ENCODE measurements around the gene SPINK8. TPM values are rescaled to one million over a fixed set of nuclear protein-coding genes. Genes with fewer than 3 reads are reported as not detected.
A peak's percentile ranks its signal among the peaks of the same experiment; 100 is the strongest.
"Not testable (repeated sequence)": the region's sequence is repeated elsewhere in the genome, so short reads cannot be mapped to it uniquely, and the experiment has no call there.

SPINK8 gene
- total RNA-seq, 1 experiment from 2014 or later: not detected

GRCh38 chr3:48334605-48335004 is 1.1 kb upstream of the SPINK8 start:
- no peak for TF ChIP-seq EZH2 (IDR thresholded peaks at IDR 0.05; ENCODE audit: low read length, unreplicated experiment)
- no peak for TF ChIP-seq CTCF (conservative IDR thresholded peaks at IDR 0.05; ENCODE audit: low read depth, low read length)
- no peak for TF ChIP-seq EZH2phosphoT487 (IDR thresholded peaks at IDR 0.05; ENCODE audit: borderline replicate concordance, low read length)
- intact Hi-C loops (cut with micrococcal nuclease): no loop called here
- H3K4me1 ChIP-seq (ENCODE audit: insufficient read depth, low read length): no peaks in the 10 kb centered on the region
- H3F3A ChIP-seq (ENCODE audit: low read length, unreplicated experiment): no peaks in the 10 kb centered on the region
- BruUV-seq (replicated peaks): no TSS peak
- no peaks in the 10 kb centered on the region for H3K79me2 ChIP-seq (ENCODE audit: low read length)
- no peak overlapping the region for H3K9ac ChIP-seq (ENCODE audit: low read length)
- H3K36me3 ChIP-seq (ENCODE audit: low read depth, low read length): no peaks in the 10 kb centered on the region
- no peaks in the 10 kb centered on the region for H4K20me1 ChIP-seq (ENCODE audit: low read length)
- CTCF ChIA-PET: no interaction called here
- no peak overlapping the region for H3K4me2 ChIP-seq (ENCODE audit: low read length)
- no peaks in the 10 kb centered on the region for H3K9me2 ChIP-seq (replicated peaks; ENCODE audit: low read length)
- H3K27me3 ChIP-seq (ENCODE audit: low read length): peaks cover 11% of the 10 kb centered on the region
- no peaks in the 10 kb centered on the region for H3K9me3 ChIP-seq (ENCODE audit: low read length)
- H3K27ac ChIP-seq (ENCODE audit: low read length): no peak overlapping the region
- POLR2A ChIA-PET (ENCODE audit: unreplicated experiment): no interaction called here
- no peak for DNase-seq
- H3K4me3 ChIP-seq (ENCODE audit: low read length): no peak overlapping the region
- no peak overlapping the region for H2AFZ ChIP-seq (ENCODE audit: low read length)
- ATAC-seq: no peak

DNA sequence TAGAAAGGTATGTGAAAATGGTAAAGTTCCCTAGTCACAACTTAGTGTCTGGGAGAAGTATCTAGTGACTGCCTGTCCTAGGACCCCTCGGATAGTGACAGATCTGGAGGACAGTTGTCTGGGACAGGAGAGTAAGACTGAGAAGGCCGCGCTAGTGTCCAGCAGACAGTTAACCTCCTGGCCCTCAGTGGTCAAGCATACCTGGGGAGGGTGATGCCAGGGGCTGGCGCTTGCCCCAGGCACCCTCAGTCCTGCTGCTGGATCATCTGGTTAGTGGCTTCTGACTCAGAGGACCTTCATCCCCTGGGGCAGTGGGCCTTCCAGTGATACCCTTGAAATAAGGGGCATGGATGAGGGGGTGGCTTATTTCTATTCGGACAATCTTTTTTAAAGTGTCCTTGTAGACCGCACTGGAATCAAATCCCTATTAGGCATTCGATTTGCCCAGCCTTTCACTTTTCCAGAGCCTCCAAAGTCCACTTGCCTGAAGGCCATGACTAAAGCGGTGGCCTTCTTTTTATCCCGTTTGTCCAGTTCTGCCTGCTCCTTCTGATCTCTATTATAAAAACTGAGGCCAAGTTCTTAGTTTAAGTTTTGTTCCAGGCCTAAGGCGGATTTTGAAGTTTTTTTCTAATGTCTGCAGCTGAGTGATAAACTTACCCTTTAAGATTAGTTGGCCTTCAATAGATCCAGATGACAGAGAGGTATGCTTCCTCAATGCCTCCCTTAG is 1.6 kb downstream of the SPINK8 start:
- H3F3A ChIP-seq (ENCODE audit: low read length, unreplicated experiment); H3K36me3 ChIP-seq (ENCODE audit: low read depth, low read length); H3K9ac ChIP-seq (ENCODE audit: low read length); ATAC-seq; BruUV-seq (replicated peaks); CTCF ChIA-PET; H3K27ac ChIP-seq (ENCODE audit: low read length); H3K79me2 ChIP-seq (ENCODE audit: low read length); H3K9me3 ChIP-seq (ENCODE audit: low read length); H3K9me2 ChIP-seq (replicated peaks; ENCODE audit: low read length); H3K4me2 ChIP-seq (ENCODE audit: low read length); POLR2A ChIA-PET (ENCODE audit: unreplicated experiment); H4K20me1 ChIP-seq (ENCODE audit: low read length); intact Hi-C loops (cut with micrococcal nuclease); H2AFZ ChIP-seq (ENCODE audit: low read length); H3K4me3 ChIP-seq (ENCODE audit: low read length); H3K4me1 ChIP-seq (ENCODE audit: insufficient read depth, low read length): not testable (repeated sequence)
- peak; percentile 46 for DNase-seq
- peaks cover 11% of the 10 kb centered on the region for H3K27me3 ChIP-seq (ENCODE audit: low read length)

GRCh38 chr3:48320996-48321395 is 12.5 kb downstream of the SPINK8 start:
- H3K4me3 ChIP-seq (ENCODE audit: low read length): no peak overlapping the region
- DNase-seq (no peak), ATAC-seq (no peak)
- BruUV-seq (replicated peaks): no TSS peak
- H3K9me3 ChIP-seq (ENCODE audit: low read length): no peaks in the 10 kb centered on the region
- CTCF ChIA-PET: no interaction called here
- H3K9me2 ChIP-seq (replicated peaks; ENCODE audit: low read length): no peaks in the 10 kb centered on the region
- no peaks in the 10 kb centered on the region for H3F3A ChIP-seq (ENCODE audit: low read length, unreplicated experiment)
- TF ChIP-seq CTCF (conservative IDR thresholded peaks at IDR 0.05; ENCODE audit: low read depth, low read length) (no peak), EZH2 (IDR thresholded peaks at IDR 0.05; ENCODE audit: low read length, unreplicated experiment) (no peak), EZH2phosphoT487 (IDR thresholded peaks at IDR 0.05; ENCODE audit: borderline replicate concordance, low read length) (no peak)
- no peak overlapping the region for H3K9ac ChIP-seq (ENCODE audit: low read length)
- H4K20me1 ChIP-seq (ENCODE audit: low read length): no peaks in the 10 kb centered on the region
- H3K4me1 ChIP-seq (ENCODE audit: insufficient read depth, low read length): no peaks in the 10 kb centered on the region
- H3K27me3 ChIP-seq (ENCODE audit: low read length): peaks cover 7% of the 10 kb centered on the region; the same call in 1 of the 2 replicates
- H2AFZ ChIP-seq (ENCODE audit: low read length): no peak overlapping the region
- no peak overlapping the region for H3K27ac ChIP-seq (ENCODE audit: low read length)
- H3K36me3 ChIP-seq (ENCODE audit: low read depth, low read length): no peaks in the 10 kb centered on the region
- H3K4me2 ChIP-seq (ENCODE audit: low read length): no peak overlapping the region
- intact Hi-C loops (cut with micrococcal nuclease): no loop called here
- H3K79me2 ChIP-seq (ENCODE audit: low read length): no peaks in the 10 kb centered on the region
- POLR2A ChIA-PET (ENCODE audit: unreplicated experiment): no interaction called here
